HG03469 (cell line): ENCODE results near the gene DNAJB13.
A peak's percentile ranks its signal among the peaks of the same experiment; 100 is the strongest.
"Not testable (repeated sequence)": the region's sequence is repeated elsewhere in the genome, so short reads cannot be mapped to it uniquely, and the experiment has no call there.

ENCODE experiments used
- ATAC-seq: cut with Tn5 transposase; IDR thresholded peaks from one replicate; pipeline ENCODE4 v1.9.1; 2021; ENCODE audit warnings: mild to moderate bottlenecking, moderate library complexity, moderate number of reproducible peaks; ENCODE audit not compliant: unreplicated experiment

DNAJB13 gene

GRCh38 chr11:73950869-73951710 lies at the start of gene DNAJB13:
Gene DNAJB13 (plus strand): TSS chr11:73951026. CDS start chr11:73951070, 44 bp downstream.
- peak; percentile 48 for ATAC-seq

- no peak for ATAC-seq
Measured at GRCh38 chr11:73902303-73902702, 48.5 kb upstream of the DNAJB13 start.

- ATAC-seq = no peak
Measured at GRCh38 chr11:73907191-73907590, 43.6 kb upstream of the DNAJB13 start.

GRCh38 chr11:73912026-73912425 lies 38.8 kb upstream of the DNAJB13 start:
- no peak for ATAC-seq

- ATAC-seq = no peak
Measured at GRCh38 chr11:73913472-73913871, 37.4 kb upstream of the DNAJB13 start.

- ATAC-seq = no peak
Measured at GRCh38 chr11:73914284-73914683, 36.5 kb upstream of the DNAJB13 start.

- ATAC-seq = no peak
Measured at GRCh38 chr11:73916435-73916834, 34.4 kb upstream of the DNAJB13 start.

- no peak for ATAC-seq
Measured at GRCh38 chr11:73921180-73921579, 29.6 kb upstream of the DNAJB13 start.

GRCh38 chr11:73929388-73929787 lies 21.4 kb upstream of the DNAJB13 start:
- ATAC-seq = no peak

GRCh38 chr11:73931039-73931645 lies 19.7 kb upstream of the DNAJB13 start:
- no peak for ATAC-seq

- no peak for ATAC-seq
Measured at GRCh38 chr11:73931951-73932350, 18.9 kb upstream of the DNAJB13 start.

GRCh38 chr11:73932781-73933180 lies 18.0 kb upstream of the DNAJB13 start:
- ATAC-seq = no peak

GRCh38 chr11:73936047-73936446 lies 14.8 kb upstream of the DNAJB13 start:
- ATAC-seq = not testable (repeated sequence)

GRCh38 chr11:73939096-73939495 lies 11.7 kb upstream of the DNAJB13 start:
- ATAC-seq = no peak

GRCh38 chr11:73940801-73941570 lies 9.8 kb upstream of the DNAJB13 start:
- ATAC-seq = no peak

- no peak for ATAC-seq
Measured at GRCh38 chr11:73942010-73942409, 8.8 kb upstream of the DNAJB13 start.

GRCh38 chr11:73944085-73944484 lies 6.7 kb upstream of the DNAJB13 start:
- no peak for ATAC-seq

GRCh38 chr11:73944901-73945300 lies 5.9 kb upstream of the DNAJB13 start:
- ATAC-seq = no peak

GRCh38 chr11:73945396-73945795 lies 5.4 kb upstream of the DNAJB13 start:
- no peak for ATAC-seq

- no peak for ATAC-seq
Measured at GRCh38 chr11:73946798-73947458, 3.9 kb upstream of the DNAJB13 start.

GRCh38 chr11:73949246-73949645 lies 1.6 kb upstream of the DNAJB13 start:
- no peak for ATAC-seq
